ENCODE data around the gene GANAB. TPM values are rescaled to one million over a fixed set of nuclear protein-coding genes. Genes with fewer than 3 reads are reported as not detected.

Gene GANAB
- total and polyA plus RNA-seq, 2 of the 13 experiments (the other 11 are each of a cell fraction or from before 2014, with no cell fraction given): 99.5 to 234 TPM

- TF ChIP-seq, protein P1, sequence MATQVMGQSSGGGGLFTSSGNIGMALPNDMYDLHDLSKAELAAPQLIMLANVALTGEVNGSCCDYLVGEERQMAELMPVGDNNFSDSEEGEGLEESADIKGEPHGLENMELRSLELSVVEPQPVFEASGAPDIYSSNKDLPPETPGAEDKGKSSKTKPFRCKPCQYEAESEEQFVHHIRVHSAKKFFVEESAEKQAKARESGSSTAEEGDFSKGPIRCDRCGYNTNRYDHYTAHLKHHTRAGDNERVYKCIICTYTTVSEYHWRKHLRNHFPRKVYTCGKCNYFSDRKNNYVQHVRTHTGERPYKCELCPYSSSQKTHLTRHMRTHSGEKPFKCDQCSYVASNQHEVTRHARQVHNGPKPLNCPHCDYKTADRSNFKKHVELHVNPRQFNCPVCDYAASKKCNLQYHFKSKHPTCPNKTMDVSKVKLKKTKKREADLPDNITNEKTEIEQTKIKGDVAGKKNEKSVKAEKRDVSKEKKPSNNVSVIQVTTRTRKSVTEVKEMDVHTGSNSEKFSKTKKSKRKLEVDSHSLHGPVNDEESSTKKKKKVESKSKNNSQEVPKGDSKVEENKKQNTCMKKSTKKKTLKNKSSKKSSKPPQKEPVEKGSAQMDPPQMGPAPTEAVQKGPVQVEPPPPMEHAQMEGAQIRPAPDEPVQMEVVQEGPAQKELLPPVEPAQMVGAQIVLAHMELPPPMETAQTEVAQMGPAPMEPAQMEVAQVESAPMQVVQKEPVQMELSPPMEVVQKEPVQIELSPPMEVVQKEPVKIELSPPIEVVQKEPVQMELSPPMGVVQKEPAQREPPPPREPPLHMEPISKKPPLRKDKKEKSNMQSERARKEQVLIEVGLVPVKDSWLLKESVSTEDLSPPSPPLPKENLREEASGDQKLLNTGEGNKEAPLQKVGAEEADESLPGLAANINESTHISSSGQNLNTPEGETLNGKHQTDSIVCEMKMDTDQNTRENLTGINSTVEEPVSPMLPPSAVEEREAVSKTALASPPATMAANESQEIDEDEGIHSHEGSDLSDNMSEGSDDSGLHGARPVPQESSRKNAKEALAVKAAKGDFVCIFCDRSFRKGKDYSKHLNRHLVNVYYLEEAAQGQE (IDR thresholded peaks at IDR 0.05; ENCODE audit: borderline replicate concordance in 1 of 2, low read depth in 1 of 2, low read length in 2 of 2): peak in 1 of 2 experiments; percentile 73; a peak in 1 of 4 replicates
- TF ChIP-seq, protein P2, sequence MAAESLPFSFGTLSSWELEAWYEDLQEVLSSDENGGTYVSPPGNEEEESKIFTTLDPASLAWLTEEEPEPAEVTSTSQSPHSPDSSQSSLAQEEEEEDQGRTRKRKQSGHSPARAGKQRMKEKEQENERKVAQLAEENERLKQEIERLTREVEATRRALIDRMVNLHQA (CRISPR knock-in tag; IDR thresholded peaks at IDR 0.05): no peak
- TF ChIP-seq MED13 (CRISPR knock-in tag; IDR thresholded peaks at IDR 0.05) (0 out of 2 replicates have a peak, but pooled peaks have one; percentile 26), PAWR (CRISPR knock-in tag; IDR thresholded peaks at IDR 0.05; ENCODE audit: borderline replicate concordance) (no peak), EED (CRISPR knock-in tag; IDR thresholded peaks at IDR 0.05) (no peak), PAF1 (CRISPR knock-in tag; IDR thresholded peaks at IDR 0.05) (no peak), ZNF557 (CRISPR knock-in tag; IDR thresholded peaks at IDR 0.05) (no peak; the same call in 1 of the 2 replicates), ZNF547 (CRISPR knock-in tag; IDR thresholded peaks at IDR 0.05) (no peak; the same call in 1 of the 2 replicates), ZNF180 (CRISPR knock-in tag; IDR thresholded peaks at IDR 0.05; ENCODE audit: borderline replicate concordance, low read depth) (no peak), TEAD3 (CRISPR knock-in tag; optimal IDR thresholded peaks at IDR 0.05; ENCODE audit: borderline replicate concordance) (no peak), MED1 (CRISPR knock-in tag; IDR thresholded peaks at IDR 0.05) (no peak), SATB2 (CRISPR knock-in tag; IDR thresholded peaks at IDR 0.05) (no peak), ZBTB3 (CRISPR knock-in tag; IDR thresholded peaks at IDR 0.05; ENCODE audit: borderline replicate concordance, low read depth) (no peak), BRD4 (CRISPR knock-in tag; IDR thresholded peaks at IDR 0.05) (no peak), MLX (CRISPR knock-in tag; IDR thresholded peaks at IDR 0.05) (no peak; the same call in 1 of the 2 replicates), BRF2 (CRISPR knock-in tag; IDR thresholded peaks at IDR 0.05) (0 out of 2 replicates have a peak, but pooled peaks have one; percentile 44), JUNB (CRISPR knock-in tag; IDR thresholded peaks at IDR 0.05; ENCODE audit: borderline replicate concordance) (no peak), ZNF850 (CRISPR knock-in tag; conservative IDR thresholded peaks at IDR 0.05) (no peak), KLF12 (CRISPR knock-in tag; IDR thresholded peaks at IDR 0.05; ENCODE audit: borderline replicate concordance) (no peak), ZFP90 (CRISPR knock-in tag; IDR thresholded peaks at IDR 0.05; ENCODE audit: borderline replicate concordance) (peak; percentile 44; the same call in 1 of the 2 replicates)
- TF ChIP-seq, protein P3, sequence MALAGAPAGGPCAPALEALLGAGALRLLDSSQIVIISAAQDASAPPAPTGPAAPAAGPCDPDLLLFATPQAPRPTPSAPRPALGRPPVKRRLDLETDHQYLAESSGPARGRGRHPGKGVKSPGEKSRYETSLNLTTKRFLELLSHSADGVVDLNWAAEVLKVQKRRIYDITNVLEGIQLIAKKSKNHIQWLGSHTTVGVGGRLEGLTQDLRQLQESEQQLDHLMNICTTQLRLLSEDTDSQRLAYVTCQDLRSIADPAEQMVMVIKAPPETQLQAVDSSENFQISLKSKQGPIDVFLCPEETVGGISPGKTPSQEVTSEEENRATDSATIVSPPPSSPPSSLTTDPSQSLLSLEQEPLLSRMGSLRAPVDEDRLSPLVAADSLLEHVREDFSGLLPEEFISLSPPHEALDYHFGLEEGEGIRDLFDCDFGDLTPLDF (CRISPR knock-in tag; IDR thresholded peaks at IDR 0.05): peak; percentile 87; the same call in 1 of the 2 replicates
- TF ChIP-seq, protein P4, sequence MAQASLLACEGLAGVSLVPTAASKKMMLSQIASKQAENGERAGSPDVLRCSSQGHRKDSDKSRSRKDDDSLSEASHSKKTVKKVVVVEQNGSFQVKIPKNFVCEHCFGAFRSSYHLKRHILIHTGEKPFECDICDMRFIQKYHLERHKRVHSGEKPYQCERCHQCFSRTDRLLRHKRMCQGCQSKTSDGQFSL (CRISPR knock-in tag; IDR thresholded peaks at IDR 0.05): no peak
These were observed at the start of gene GANAB (continued) for GRCh38 chr11:62645946-62646824.
